Measurements from ENCODE around the gene MAN1C1. TPM values are rescaled to one million over a fixed set of nuclear protein-coding genes. Genes with fewer than 3 reads are reported as not detected.

The MAN1C1 gene
- total RNA-seq, 1 experiment from 2014 or later = 1.2 TPM

- no peak overlapping the region for H3K9ac ChIP-seq (ENCODE audit: low read length)
- no TSS peak for BruUV-seq (replicated peaks)
- no peaks in the 10 kb centered on the region for H3K4me1 ChIP-seq (ENCODE audit: control insufficient read depth in 1 of 2, insufficient read depth in 2 of 2, low read length in 2 of 2)
- H3K9me2 ChIP-seq (ENCODE audit: insufficient read depth) = no peaks in the 10 kb centered on the region
- H4K20me1 ChIP-seq (ENCODE audit: insufficient read depth) = no peaks in the 10 kb centered on the region
- ChIA-PET RAD21 (ENCODE audit: low non-redundant PET in 1 of 2, low total read pairs in 2 of 2, uncharacterized antibody in 2 of 2, unreplicated experiment in 2 of 2) (no interaction called here), POLR2A (no interaction called here), CTCF (no interaction called here)
- H3K79me2 ChIP-seq (ENCODE audit: insufficient read depth, low read length) = no peaks in the 10 kb centered on the region
- no peak overlapping the region for H3K27ac ChIP-seq (ENCODE audit: low read depth, low read length)
- no peak for TF ChIP-seq ELF1 (IDR thresholded peaks at IDR 0.05; ENCODE audit: borderline replicate concordance, low read depth)
- TF ChIP-seq EGR1 (IDR thresholded peaks at IDR 0.05; ENCODE audit: low read depth) = no peak
- no peak for TF ChIP-seq CBX3 (IDR thresholded peaks at IDR 0.05; ENCODE audit: low read depth)
- no peak for TF ChIP-seq EZH2phosphoT487 (IDR thresholded peaks at IDR 0.05; ENCODE audit: borderline replicate concordance)
- no peak for TF ChIP-seq EZH2 (IDR thresholded peaks at IDR 0.05)
- no peak for TF ChIP-seq ATF3 (IDR thresholded peaks at IDR 0.05)
- no peak for TF ChIP-seq ZFX (IDR thresholded peaks at IDR 0.05)
- no peak for TF ChIP-seq RAD21 (IDR thresholded peaks at IDR 0.05; ENCODE audit: low read depth)
- no peak for TF ChIP-seq POLR2AphosphoS5 (IDR thresholded peaks at IDR 0.05; ENCODE audit: low read depth, low read length)
- TF ChIP-seq REST (IDR thresholded peaks at IDR 0.05; ENCODE audit: low read depth) = no peak
- TF ChIP-seq SP1 (IDR thresholded peaks at IDR 0.05; ENCODE audit: low read depth) = no peak
- TF ChIP-seq, protein P1, sequence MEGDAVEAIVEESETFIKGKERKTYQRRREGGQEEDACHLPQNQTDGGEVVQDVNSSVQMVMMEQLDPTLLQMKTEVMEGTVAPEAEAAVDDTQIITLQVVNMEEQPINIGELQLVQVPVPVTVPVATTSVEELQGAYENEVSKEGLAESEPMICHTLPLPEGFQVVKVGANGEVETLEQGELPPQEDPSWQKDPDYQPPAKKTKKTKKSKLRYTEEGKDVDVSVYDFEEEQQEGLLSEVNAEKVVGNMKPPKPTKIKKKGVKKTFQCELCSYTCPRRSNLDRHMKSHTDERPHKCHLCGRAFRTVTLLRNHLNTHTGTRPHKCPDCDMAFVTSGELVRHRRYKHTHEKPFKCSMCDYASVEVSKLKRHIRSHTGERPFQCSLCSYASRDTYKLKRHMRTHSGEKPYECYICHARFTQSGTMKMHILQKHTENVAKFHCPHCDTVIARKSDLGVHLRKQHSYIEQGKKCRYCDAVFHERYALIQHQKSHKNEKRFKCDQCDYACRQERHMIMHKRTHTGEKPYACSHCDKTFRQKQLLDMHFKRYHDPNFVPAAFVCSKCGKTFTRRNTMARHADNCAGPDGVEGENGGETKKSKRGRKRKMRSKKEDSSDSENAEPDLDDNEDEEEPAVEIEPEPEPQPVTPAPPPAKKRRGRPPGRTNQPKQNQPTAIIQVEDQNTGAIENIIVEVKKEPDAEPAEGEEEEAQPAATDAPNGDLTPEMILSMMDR (IDR thresholded peaks at IDR 0.05 in 2 of 3, conservative IDR thresholded peaks at IDR 0.05 in 1 of 3; ENCODE audit: borderline replicate concordance in 1 of 3, insufficient read depth in 1 of 3, low read depth in 2 of 3, low read length in 2 of 3) = no peak
- TF ChIP-seq ZBTB33 (IDR thresholded peaks at IDR 0.05; ENCODE audit: extremely low read depth, insufficient replicate concordance, low read length) = no peak
- H3K4me3 ChIP-seq (replicated peaks in 1 of 2; ENCODE audit: low read depth in 1 of 2, low read length in 2 of 2) = no peak overlapping the region
- H2AFZ ChIP-seq (ENCODE audit: low read depth, low read length, poor library complexity, severe bottlenecking) = no peak overlapping the region
- intact Hi-C loops (cut with micrococcal nuclease) = no loop called here
- no peaks in the 10 kb centered on the region for H3K36me3 ChIP-seq (ENCODE audit: control insufficient read depth in 1 of 2, insufficient read depth in 2 of 2, low read length in 2 of 2)
- no peaks in the 10 kb centered on the region for H3K9me3 ChIP-seq (ENCODE audit: control insufficient read depth in 1 of 2, insufficient read depth in 1 of 2, low read depth in 1 of 2, low read length in 2 of 2)
- no peak for ATAC-seq
- H3K4me2 ChIP-seq (ENCODE audit: low read length) = no peak overlapping the region
- no peak for DNase-seq (ENCODE audit: low read depth, low spot score)
- peaks cover 10% of the 10 kb centered on the region; the same call in 1 of the 2 replicates for H3K27me3 ChIP-seq (ENCODE audit: insufficient read depth, low read length)
Measured at GRCh38 chr1:25750923-25751605, 134.5 kb downstream of the MAN1C1 start.

Data from HCT116 (cell line).